Measurements from ENCODE around the gene C2orf69.
"Not testable (repeated sequence)": the region's sequence is repeated elsewhere in the genome, so short reads cannot be mapped to it uniquely, and the experiment has no call there.

The C2orf69 gene

DNA sequence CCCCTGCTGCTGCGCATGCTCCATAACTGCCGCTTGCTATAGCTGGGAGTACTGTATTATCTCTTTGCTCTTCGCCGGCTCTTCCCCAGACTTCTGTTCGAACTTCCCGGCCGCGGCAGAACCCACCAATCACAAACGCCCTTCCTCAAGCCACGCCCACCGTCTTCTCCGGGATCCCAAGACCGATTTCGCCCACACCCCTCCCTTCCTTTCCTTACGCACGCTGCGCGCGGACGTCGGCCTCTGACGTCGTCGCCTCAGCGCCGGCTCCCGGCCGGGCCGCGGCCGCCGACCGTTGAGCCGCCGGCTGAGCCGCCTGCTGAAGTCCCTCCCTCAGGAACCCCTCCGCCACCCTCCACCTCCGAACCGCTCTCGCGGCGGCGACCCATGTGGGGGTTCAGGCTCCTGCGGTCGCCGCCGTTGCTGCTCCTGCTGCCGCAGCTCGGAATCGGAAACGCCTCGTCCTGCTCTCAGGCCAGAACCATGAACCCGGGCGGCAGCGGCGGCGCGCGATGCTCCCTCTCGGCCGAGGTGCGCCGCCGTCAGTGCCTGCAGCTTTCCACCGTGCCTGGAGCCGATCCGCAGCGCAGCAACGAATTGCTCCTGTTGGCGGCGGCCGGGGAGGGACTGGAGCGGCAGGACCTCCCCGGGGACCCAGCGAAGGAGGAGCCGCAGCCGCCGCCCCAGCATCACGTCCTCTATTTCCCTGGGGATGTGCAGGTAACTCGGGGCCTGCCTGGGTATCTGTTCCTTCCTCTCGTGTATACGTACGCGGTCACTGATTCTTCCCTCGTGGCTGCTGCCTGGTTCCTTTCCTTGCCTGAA is at the start of gene C2orf69:
Gene C2orf69 (plus strand): TSS at position 242 of the 825 bp plus-strand sequence. CDS start 146 bp downstream, at position 388.
- DNase-seq: peak; percentile 95

DNA sequence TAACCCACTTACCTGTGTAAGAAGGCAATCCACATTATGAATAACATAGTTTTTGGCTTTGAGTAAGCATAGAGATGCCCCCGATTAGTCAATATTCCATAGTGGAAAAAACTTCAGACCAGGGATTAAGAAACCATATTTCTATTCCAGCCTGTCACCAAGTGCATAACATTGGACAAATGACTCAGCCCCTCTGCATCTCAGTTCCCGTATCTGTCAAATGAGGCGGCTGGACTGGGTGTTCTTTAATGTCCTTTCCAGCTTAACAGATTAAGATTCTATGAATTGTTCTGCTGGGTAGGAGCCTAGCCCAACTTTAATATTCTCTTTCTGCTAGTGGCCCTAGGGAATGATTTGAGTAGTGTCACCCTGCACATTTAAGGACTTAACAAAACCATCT is 48.3 kb upstream of the C2orf69 start:
- no peak for DNase-seq

- DNase-seq: no peak
Observed at GRCh38 chr2:199865905-199866304, 45.2 kb upstream of the C2orf69 start.

GRCh38 chr2:199868431-199869226 is 42.5 kb upstream of the C2orf69 start:
- DNase-seq: no peak

DNA sequence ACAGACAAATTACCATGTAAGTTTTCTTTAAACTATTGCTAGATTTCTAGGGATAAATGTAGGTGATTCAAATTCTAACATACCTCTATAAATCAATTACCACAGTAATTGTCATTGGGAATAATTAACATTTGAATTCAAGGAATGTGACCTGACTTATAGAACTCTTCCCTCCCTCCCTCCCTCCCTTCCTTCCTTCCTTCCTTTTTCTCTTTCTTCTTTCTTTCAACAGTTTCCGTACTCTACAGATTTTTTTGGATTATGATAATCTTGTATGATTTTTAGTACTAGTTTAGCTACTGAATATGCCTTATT is 41.9 kb upstream of the C2orf69 start:
- DNase-seq: no peak

GRCh38 chr2:199869653-199870052 is 41.4 kb upstream of the C2orf69 start:
- no peak for DNase-seq

DNA sequence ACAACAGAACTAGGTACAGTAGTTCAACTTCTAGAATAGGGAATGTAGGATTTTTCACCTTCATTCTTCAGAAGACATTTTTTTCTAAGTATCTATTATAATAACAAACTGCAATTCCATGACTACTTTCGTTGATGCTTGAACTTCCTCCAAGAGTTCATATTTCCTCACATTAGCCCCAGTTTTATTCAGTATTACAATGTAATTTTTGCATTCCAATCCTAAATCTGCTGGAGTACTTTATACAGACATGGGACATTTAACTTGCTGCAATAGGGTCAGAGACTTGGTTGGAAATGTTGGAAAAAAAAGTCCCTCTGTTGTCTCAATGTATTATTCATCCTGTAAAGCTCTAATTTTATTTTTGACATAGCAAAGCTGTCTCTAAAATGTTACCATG is 40.5 kb upstream of the C2orf69 start:
- DNase-seq: no peak

- no peak for DNase-seq
Observed at GRCh38 chr2:199874209-199874608, 36.9 kb upstream of the C2orf69 start.

DNA sequence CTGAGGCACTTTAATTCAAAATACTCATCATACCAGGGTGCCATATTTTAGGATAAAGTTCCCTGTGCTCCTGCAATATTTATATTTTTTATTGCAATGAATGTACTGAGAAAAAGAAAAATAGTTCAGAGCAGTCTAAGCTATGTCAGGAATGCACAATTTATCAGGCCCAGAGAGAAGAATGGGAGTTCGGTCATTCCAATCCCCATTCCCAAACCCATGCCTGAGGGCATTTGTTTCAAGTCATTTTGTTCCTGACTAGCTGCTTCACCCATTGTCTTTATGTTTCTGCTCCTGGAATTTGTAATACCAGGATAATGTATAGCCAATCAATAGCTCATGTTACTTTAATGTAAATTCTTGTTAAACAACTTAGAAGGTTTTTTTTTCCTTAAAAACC is 35.7 kb upstream of the C2orf69 start:
- DNase-seq: no peak

GRCh38 chr2:199882667-199883066 is 28.4 kb upstream of the C2orf69 start:
- no peak for DNase-seq

DNA sequence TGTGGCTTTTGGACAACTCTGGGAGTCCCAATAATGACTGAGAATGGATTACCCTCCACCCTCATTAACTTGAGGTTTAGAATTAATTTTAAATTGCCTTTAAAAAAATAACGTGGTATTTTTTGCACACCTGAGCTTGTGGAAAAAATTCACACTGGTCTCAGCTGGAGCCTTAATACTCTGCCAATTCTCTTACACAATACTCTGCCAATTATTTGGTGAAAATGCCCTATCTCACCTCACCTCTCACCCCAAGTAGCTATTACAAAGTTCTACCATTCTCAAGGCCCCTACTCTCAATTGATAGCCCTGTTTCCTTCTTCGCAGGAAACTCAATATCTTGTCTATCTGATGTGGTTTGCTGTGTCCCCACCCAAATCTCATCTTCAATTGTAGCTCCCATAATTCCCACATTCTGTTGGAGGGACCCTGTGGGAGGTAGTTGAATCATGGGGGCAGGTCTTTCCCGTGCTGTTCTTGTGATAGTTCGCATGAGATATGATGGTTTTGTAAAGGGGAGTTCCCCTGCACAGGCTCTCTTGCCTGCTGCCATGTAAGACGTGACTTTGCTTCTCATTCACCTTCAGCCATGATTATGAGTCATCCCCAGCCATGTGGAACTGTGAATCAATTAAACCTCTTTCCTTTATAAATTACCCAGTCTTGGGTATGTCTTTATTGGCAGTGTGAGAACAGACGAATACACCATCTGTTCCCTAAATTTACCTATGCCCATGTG is 27.4 kb upstream of the C2orf69 start:
- DNase-seq: no peak

DNA sequence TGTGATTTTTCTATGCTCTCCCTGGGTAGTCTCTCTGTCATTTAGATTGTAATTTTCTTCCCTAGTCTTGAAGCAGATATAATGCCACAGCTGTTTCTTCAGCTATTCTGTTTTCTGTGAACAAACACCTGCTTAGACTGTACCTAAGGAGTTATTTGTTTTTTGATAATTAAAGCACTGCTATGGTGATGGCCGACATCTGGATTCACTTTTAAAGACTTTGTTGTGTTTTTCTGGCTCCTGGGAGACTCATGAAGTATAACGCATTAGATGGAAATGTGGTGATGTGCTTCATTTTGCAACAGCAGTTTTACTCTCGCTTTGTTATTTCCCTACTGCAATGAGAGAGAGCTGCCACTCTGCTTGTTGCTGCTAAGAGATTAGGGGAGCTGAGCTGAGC is 15.7 kb upstream of the C2orf69 start:
- DNase-seq: no peak

DNA sequence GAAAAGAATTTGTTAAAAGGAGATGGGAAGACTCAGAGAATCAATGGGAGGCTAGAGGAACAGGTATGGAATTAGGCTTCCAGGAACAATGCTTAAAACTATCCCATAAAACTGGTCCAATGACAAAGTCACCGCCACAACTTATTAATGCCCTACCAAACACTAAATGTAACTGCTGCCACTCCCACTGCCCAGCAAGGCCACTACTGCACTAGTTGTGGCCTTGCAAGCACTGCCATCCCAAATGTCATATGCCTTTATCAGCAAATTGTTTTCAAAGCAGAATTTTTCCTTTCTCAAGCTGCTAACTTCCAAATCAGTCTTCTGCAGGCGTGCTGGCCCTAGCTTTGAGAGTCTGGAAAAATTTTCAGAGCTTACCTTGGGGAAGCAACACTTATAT is 14.5 kb upstream of the C2orf69 start:
- DNase-seq: no peak

DNA sequence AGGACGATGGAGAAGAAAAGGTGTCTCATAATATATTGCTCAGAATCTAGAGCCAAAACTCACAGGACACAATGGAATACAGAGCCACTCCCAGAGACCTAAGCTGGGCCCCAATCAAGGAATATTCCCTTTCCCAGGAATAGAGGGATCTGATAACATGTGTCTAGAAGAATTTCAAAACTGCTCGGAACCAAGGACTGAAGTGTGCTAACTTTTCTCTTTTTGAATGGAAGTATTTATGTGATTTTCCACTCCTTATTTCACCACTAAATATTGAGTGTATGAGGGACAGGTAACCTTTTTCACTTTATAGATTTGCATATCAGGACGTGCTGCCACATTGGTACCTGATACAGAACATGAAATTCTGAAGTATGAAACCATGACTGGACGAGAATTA is 9.2 kb upstream of the C2orf69 start:
- no peak for DNase-seq

DNA sequence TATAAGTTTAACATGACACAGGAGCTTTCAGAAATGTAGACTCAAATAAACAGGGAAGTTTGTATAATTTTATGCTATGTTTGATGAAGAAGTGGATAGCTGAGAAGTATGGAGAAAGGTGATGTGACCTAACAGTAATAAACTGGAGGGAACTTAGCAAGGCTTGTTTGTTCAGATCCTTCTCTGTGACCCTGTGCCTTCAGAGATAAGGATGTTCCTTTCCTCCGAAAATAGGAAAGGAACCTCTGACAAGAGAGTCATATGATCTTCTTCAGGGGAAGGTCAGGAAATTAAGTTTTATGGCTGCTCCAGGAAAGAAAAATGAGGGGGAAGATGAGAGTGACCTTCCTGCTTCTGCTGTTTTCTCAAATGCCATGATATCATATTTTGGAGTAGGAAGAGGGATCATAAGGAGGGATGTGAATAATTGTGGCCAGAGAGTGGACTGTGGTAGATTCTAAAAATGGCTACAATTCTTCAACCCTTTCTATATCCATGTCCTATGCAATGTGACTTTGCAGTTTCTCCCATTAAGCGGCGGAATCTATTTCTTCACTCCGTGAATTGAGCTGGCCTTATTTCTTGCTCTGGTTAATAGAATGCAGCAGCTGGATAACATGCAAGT is 8.5 kb upstream of the C2orf69 start:
- DNase-seq: no peak

DNA sequence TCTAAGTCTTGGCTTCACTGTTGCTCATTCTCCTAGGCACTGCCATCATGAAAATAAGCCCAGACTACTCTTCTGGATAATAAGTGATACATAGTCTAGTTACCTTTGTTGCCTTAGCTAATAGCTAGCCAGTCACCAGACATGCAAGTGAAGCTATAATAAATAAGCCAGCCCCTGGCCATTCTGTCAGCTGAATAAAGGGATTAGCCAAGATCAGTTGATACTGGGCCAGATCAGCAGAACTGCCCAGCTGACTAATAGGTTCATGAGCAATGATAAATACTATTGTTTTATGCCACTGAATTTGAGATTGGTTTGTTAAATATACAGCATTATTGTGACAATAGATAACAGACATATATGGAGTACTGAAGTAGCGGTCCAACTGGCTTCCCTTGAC is 8.0 kb upstream of the C2orf69 start:
- no peak for DNase-seq

- no peak for DNase-seq
Observed at GRCh38 chr2:199907008-199907714, 3.9 kb upstream of the C2orf69 start.

- DNase-seq: no peak
Observed at GRCh38 chr2:199910338-199911051, 598 bp upstream of the C2orf69 start.

DNA sequence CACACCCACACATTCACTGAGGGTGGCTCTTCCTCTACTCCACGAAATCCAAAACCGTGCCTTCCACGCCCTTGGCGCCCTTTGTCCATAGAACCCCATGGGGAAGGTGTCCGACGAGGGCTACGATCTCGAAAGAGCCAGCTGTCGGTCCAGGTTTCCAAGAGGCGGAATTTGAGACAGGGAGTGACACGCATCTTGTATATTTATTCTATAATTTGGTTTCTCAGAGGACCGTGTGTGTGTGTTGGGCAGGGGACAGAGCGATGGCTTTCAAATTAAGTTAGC is 726 bp downstream of the C2orf69 start:
- DNase-seq: no peak

DNA sequence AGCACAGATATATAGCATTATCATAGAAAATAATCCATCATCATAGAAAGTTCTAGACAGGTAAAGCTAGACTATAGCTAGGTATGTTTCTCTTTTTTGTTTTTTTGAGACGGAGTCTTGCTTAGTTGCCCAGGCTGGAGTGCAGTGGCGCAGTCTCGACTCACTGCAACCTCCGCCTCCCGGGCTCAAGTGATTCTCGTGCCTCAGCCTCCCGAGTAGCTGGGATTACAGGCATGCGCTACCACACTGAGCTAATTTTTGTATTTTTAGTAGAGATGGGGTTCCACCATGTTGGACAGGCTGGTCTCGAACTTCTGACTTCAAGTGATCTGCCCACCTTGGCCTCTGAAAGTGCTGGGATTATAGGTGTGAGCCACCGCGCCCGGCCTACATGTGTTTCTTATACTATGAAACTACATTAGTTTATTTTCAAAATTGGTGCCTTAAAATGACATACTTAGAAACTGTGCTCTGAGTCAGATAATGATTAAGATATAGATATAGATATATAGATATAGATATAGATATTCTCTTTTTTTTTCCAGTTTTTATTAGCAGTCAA is 1.5 kb downstream of the C2orf69 start:
- not testable (repeated sequence) for DNase-seq

GRCh38 chr2:199914372-199914958 is 3.4 kb downstream of the C2orf69 start:
- no peak for DNase-seq

All from T1000 (cell line).